ENCODE data around the gene GMDS. TPM values are rescaled to one million over a fixed set of nuclear protein-coding genes. Genes with fewer than 3 reads are reported as not detected.

The GMDS gene
- polyA plus RNA-seq, 1 donor (not counting 4 experiments of a cell fraction or from before 2014, with no cell fraction given): 22.1 TPM

DNA sequence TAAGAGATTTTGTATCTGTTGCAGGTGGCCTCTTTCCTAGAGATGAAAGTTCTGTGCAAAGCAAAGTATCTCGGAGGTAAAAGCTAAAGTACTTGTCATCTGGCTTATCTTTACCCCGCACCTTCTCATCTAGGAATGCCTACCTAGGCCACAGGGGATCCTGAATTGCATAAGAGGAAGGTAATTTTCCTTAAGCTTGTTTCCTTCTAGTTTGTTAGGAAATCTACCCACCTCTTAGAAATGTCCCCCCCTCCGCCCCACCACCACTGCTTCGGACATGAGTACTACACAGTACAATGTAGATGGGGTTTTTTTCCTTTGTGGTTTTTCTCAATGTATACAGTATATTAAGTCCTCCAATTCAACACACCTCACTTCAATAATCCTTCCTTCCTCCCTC lies 614.2 kb downstream of the GMDS start:
- no peak for TF ChIP-seq EZH2 (IDR thresholded peaks at IDR 0.05; ENCODE audit: low read length)
- TF ChIP-seq, protein P1, sequence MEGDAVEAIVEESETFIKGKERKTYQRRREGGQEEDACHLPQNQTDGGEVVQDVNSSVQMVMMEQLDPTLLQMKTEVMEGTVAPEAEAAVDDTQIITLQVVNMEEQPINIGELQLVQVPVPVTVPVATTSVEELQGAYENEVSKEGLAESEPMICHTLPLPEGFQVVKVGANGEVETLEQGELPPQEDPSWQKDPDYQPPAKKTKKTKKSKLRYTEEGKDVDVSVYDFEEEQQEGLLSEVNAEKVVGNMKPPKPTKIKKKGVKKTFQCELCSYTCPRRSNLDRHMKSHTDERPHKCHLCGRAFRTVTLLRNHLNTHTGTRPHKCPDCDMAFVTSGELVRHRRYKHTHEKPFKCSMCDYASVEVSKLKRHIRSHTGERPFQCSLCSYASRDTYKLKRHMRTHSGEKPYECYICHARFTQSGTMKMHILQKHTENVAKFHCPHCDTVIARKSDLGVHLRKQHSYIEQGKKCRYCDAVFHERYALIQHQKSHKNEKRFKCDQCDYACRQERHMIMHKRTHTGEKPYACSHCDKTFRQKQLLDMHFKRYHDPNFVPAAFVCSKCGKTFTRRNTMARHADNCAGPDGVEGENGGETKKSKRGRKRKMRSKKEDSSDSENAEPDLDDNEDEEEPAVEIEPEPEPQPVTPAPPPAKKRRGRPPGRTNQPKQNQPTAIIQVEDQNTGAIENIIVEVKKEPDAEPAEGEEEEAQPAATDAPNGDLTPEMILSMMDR (optimal IDR thresholded peaks at IDR 0.05 in 1 of 3, IDR thresholded peaks at IDR 0.05 in 1 of 3, conservative IDR thresholded peaks at IDR 0.05 in 1 of 3; ENCODE audit: extremely low read depth in 1 of 3, insufficient read depth in 2 of 3, low read length in 3 of 3): no peak
- no peak overlapping the region for H3K4me2 ChIP-seq (ENCODE audit: control insufficient read depth, extremely low read depth, insufficient read depth, low read depth, low read length)
- peaks cover 1% of the 10 kb centered on the region for H3K4me1 ChIP-seq (ENCODE audit: control insufficient read depth, extremely low read depth, insufficient read depth, low read length)
- no peak overlapping the region for H3K4me3 ChIP-seq (ENCODE audit: control insufficient read depth in 2 of 3, extremely low read depth in 1 of 3, insufficient read depth in 2 of 3, low read depth in 1 of 3, low read length in 3 of 3)
- DNase-seq (ENCODE audit: low read depth, low spot score): no peak
- peaks cover 4% of the 10 kb centered on the region for H3K27me3 ChIP-seq (ENCODE audit: control insufficient read depth, extremely low read depth, insufficient read depth, low read length)
- no peak overlapping the region for H2AFZ ChIP-seq (ENCODE audit: control insufficient read depth, low read length)
- no peak overlapping the region for H3K27ac ChIP-seq (ENCODE audit: control insufficient read depth, insufficient read depth, low read length)
- dilution Hi-C loops (cut with MboI; ENCODE audit: extremely low pct_ligation_motif_present, low sequenced_read_pairs): no loop called here
- FAIRE-seq: no peak
- no peaks in the 10 kb centered on the region for H3K9me3 ChIP-seq (ENCODE audit: control insufficient read depth, low read depth, low read length)
- no peak overlapping the region for H3K9ac ChIP-seq (ENCODE audit: control insufficient read depth, extremely low read depth, insufficient read depth, low read length)
- H3K9me1 ChIP-seq (ENCODE audit: control insufficient read depth, extremely low read depth, insufficient read depth, low read length): no peaks in the 10 kb centered on the region
- no peaks in the 10 kb centered on the region for H4K20me1 ChIP-seq (ENCODE audit: control insufficient read depth, extremely low read depth, insufficient read depth, low read length)
- H3K79me2 ChIP-seq (ENCODE audit: control insufficient read depth, insufficient read depth, low read length): no peaks in the 10 kb centered on the region
- no peaks in the 10 kb centered on the region for H3K36me3 ChIP-seq (ENCODE audit: control insufficient read depth in 2 of 2, extremely low read depth in 1 of 2, insufficient read depth in 2 of 2, low read length in 2 of 2)

DNA sequence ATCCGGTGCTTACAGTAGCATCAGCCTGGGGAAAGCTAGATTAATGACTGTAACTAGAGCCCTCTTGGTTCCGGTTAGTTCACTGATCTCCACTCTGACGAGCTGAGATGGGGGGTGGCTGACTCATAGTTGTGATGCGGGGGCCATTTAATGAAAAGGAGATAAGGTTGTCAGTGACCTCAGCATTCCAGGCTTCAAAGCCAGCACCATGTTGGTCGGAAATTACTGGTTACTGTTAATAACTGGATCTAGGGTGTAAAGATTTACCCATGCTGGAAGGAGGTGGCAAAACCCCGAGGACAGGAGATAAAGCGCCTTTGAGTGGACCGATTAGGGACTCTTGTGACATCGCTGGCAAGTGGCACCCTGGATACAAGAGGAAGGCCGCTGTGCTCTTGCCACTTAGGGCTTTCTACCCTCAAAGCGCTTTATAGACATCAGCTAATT lies 614.6 kb downstream of the GMDS start:
- H3K27ac ChIP-seq (ENCODE audit: control insufficient read depth, insufficient read depth, low read length): no peak overlapping the region
- TF ChIP-seq, protein P1 (optimal IDR thresholded peaks at IDR 0.05 in 1 of 3, IDR thresholded peaks at IDR 0.05 in 1 of 3, conservative IDR thresholded peaks at IDR 0.05 in 1 of 3; ENCODE audit: extremely low read depth in 1 of 3, insufficient read depth in 2 of 3, low read length in 3 of 3): no peak
- no peak for TF ChIP-seq EZH2 (IDR thresholded peaks at IDR 0.05; ENCODE audit: low read length)
- no peaks in the 10 kb centered on the region for H3K79me2 ChIP-seq (ENCODE audit: control insufficient read depth, insufficient read depth, low read length)
- dilution Hi-C loops (cut with MboI; ENCODE audit: extremely low pct_ligation_motif_present, low sequenced_read_pairs): no loop called here
- FAIRE-seq: no peak
- no peaks in the 10 kb centered on the region for H3K9me3 ChIP-seq (ENCODE audit: control insufficient read depth, low read depth, low read length)
- no peaks in the 10 kb centered on the region for H3K36me3 ChIP-seq (ENCODE audit: control insufficient read depth in 2 of 2, extremely low read depth in 1 of 2, insufficient read depth in 2 of 2, low read length in 2 of 2)
- H3K4me1 ChIP-seq (ENCODE audit: control insufficient read depth, extremely low read depth, insufficient read depth, low read length): no peaks in the 10 kb centered on the region
- H2AFZ ChIP-seq (ENCODE audit: control insufficient read depth, low read length): no peak overlapping the region
- no peaks in the 10 kb centered on the region for H3K9me1 ChIP-seq (ENCODE audit: control insufficient read depth, extremely low read depth, insufficient read depth, low read length)
- H3K4me2 ChIP-seq (ENCODE audit: control insufficient read depth, extremely low read depth, insufficient read depth, low read depth, low read length): no peak overlapping the region
- no peak overlapping the region for H3K4me3 ChIP-seq (ENCODE audit: control insufficient read depth in 2 of 3, extremely low read depth in 1 of 3, insufficient read depth in 2 of 3, low read depth in 1 of 3, low read length in 3 of 3)
- H4K20me1 ChIP-seq (ENCODE audit: control insufficient read depth, extremely low read depth, insufficient read depth, low read length): no peaks in the 10 kb centered on the region
- no peak for DNase-seq (ENCODE audit: low read depth, low spot score)
- no peak overlapping the region for H3K9ac ChIP-seq (ENCODE audit: control insufficient read depth, extremely low read depth, insufficient read depth, low read length)
- peaks cover 4% of the 10 kb centered on the region for H3K27me3 ChIP-seq (ENCODE audit: control insufficient read depth, extremely low read depth, insufficient read depth, low read length)

Measured in keratinocyte (primary cell).